ENCODE results near the gene ESAM.

DNA sequence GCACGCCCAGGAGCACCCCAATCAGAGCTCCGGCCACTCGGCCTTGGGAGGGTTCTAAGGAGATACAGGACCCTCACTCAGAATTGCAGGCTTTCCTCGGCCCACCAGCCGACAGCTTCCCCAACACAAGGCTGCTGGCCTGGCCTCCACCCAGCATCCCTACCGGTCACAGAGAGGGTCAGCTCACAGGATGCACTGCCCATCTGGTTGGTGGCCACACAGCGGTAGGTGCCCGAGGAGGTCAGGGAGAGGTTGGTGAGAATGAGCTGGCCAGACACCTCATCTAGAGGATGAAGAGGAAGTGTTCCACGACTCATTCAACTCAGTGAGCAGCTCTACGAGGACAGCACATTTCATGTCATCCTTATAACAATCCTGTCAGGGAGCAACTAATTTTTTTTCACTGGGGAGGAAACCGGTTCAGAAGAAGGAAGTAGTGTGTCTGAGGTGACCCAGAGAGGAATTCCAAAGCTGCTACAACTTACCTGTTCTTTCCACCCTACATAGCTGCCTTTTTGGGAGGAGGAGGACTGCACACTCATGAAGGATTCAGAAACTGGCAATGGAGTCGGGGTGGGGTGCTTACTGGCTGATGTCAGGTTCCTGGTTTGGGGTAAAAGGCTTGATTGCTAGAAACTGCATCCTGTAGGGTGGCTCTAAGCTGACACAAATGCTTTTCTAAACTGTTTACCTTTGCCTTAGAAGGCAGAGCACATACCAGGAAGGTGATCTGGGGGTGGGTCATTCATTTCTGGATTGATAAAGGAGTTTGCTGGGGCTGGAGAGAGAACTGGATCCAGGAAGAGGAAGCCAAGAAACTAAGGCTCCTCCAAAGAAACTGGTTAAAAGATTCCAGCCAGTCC lies 13.4 kb downstream of the ESAM start:
- TF ChIP-seq ZIC2 (tag by site-specific recombination; IDR thresholded peaks at IDR 0.05), result no peak
- no peak for TF ChIP-seq HOXD13 (CRISPR knock-in tag; IDR thresholded peaks at IDR 0.05; ENCODE audit: borderline replicate concordance)
